HG02840 (cell line): ENCODE measurements around the gene ARPP21.

Experiments used
- ATAC-seq: cut with Tn5 transposase; IDR thresholded peaks from one replicate; pipeline ENCODE4 v1.9.1; 2021; ENCODE audit warnings: mild to moderate bottlenecking, moderate library complexity, moderate number of reproducible peaks; ENCODE audit not compliant: unreplicated experiment, low FRiP score

The ARPP21 gene

DNA sequence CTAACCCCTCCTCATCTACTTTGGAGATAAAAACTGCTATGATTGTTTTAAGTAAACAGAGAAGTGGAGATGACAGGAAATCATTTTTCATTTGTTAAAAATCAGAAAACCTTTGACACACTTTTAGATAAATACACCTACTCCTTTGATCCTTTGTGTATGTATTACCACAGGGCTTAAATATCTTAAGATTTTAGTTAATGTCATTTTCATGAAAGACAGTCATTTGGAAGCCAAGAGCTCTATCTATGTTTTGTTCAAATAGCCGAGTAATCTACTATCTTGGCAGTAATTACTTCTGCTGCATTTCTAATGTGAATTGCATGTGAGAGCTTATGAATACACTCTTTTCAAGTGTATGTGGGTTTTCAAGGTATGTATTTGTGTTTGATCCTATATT lies 2.0 kb downstream of the ARPP21 start:
- no peak for ATAC-seq

DNA sequence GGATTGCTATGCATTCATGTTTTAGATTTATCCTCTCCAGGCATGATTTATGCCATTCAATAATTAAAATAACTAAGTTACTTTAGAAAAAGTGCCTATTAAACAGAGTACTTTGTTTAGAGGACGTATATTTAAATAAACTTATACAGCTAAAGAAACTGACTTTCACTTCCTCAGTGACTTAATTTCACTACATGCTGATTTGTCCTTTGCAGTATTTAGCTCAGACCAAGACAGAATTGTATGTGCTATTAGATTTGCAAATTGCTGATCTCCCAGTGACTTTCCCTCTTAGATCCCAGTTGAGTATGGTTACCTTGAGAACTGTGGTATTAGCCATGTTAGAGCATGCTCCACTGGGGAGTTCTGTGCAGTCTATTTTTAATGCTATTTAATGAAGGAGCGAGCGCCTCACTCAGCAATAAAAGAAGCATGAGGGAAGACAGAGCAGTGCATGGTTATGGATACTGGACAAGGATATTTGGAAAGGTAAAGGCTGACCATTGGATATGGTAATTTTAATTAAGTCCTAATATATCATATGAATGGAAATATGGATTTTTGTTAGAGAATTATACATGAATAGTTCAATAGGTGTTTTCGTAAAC lies 2.7 kb downstream of the ARPP21 start:
- no peak for ATAC-seq

DNA sequence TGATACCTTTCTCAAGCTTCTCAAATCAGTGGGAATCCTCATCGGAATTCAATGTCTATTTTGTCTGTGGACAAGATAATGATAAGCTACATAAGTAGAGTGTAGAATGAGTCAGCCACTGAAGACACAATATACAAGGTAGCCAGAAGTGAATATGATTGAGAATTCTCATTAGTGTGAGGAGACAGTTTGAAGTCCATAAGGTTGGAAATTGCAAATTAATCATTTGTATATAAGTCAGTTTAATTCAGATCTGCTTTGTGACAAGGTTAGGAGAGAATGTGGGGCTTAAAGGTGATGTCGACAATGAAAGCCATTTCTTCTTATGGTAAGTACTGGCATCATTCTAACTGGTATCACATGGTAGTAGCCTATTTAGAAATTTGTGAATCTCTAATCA lies 4.2 kb downstream of the ARPP21 start:
- ATAC-seq: no peak

DNA sequence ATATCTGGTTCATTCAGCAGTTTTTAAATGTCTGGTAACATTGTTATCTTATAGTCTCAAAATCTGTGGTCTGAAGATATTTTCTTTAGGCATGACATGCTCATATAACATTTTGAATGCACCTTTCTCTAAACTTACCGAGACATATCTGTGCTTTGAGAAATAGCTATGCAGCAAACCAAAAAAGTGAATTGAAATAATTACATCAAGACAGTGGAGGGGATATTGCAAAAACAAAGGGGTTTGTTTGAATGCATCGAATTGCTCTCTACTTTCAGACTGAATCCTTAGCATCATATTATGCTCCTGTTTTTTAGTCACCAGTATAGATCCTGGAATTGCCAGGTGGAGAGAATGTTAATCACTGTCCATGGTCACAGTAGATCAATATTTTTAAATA lies 5.1 kb downstream of the ARPP21 start:
- ATAC-seq: no peak

DNA sequence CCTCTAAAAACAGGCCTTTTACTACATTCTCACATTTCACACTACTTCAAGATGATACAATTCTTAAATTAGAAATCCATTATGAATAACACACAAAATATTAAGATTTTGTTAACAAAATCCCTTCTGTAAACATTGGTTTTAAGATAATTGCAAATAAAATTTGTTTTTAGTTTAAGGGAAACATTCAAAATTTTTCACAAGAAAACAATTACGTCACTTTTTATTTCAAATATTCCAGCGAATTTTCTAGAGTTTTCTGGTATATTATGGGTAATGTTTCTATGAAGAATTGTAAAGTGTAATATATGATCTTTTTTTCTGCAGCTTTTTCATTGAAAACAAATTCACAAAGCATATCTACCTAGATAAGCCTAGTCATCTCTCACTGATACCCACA lies 5.9 kb downstream of the ARPP21 start:
- no peak for ATAC-seq

DNA sequence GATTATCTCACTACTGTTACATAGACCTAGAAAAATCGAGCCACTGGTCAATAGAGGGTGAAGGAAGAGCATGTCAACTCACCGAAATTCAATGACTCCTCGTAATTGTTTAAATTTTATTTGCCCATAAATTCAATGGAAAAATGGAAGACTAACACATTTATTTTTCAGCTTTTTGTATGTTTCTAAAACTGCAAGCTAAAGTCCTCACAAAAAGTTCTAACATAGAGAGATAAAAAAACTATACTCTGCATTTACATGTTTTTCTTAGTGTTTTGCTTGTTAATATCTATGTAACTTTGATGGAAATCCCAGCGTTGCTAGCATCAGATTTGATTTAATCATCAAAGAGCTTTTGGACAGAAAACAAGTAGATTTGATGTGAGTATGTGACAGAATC lies 6.8 kb downstream of the ARPP21 start:
- no peak for ATAC-seq

DNA sequence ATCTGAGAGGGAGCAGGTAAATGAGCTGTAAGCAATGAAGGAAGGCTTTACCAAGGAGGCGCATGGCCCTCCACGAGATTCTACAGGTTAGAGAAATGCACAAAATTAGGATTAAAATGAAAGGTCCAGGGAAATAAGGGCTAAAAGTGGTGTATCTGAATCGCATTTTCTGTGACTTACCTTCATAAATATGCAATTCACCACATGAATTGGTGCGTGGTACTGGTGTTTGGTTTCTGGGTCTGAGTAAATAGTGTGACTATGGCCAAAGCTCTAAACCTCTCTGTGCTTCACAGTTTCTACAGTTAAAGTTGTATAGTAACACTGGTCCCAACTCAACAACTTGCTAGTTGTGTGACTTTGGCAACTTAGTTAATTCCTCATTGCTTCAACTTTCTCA lies 8.1 kb downstream of the ARPP21 start:
- ATAC-seq: no peak

DNA sequence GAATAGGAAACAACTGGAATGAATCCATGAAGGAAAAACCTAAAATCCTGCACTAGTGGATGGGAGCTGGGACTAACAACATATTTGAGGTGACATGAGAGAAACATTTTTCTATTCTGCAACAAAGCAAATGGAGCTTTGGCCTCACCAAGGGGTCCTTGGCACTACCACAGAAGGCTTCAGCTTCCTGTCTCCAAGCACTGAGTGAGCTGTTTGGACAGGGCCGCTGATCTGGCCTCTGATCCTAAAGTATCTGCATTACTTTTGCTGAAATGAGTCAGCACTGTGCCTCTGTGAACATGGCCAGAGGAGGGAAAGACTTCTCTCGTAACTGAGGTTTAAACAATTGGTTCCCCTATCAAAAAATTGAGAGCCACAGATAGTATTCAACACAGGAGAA lies 9.0 kb downstream of the ARPP21 start:
- no peak for ATAC-seq

DNA sequence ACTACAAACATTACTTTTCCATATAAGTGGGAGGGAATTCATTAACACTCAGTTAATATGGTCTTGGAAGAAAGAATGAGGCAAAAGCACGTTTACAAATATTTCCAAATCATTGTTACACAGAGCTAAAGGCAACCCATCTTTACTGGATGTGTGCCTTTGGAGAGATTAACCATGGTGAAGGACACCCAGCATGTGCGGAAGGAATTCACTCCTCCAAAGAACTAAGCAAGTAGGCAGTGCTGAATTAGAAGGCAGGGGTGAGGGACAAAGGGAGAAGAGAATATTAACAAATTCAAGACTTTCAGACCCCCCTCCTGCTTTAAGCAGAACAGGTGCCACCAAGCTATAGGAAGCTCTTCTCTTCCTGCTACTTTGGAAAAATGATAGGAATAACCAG lies 10.1 kb downstream of the ARPP21 start:
- ATAC-seq: no peak

DNA sequence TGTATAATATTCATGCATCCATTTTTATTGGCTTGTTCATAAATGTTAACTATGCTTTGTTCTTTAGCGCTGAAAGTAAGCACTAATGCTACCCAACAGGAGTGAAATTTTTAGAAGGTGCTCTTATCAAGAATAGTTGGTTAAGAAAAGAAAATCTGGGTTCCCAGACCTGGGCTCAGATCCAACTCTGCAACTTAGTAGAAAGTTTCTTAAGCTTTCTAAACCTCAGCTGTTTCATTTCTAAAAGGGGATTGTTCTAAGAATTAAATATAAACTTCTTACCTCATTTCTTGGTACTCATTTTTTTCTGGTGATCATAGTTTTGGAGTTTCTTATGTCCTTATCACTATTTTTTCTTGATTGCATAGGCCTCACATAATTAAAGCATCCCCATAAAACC lies 12.1 kb downstream of the ARPP21 start:
- no peak for ATAC-seq

DNA sequence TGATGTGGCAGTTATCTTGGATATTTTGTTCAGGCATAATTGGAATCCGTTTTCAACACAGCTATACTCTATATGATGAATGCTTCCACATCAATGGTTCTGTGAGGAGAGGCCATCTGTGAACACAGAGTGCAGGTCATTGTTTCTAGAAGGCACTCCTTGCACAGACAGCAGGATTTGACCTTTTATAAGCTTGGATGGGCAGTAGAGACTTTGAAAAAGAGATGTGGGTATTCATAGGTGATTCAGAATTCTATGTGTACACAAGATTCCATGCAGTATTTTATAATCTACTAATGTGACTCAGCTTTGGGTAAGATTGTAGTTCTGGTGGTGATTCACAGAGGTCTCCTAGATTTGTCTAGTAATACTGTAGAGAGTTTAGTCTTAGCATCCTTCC lies 12.5 kb downstream of the ARPP21 start:
- no peak for ATAC-seq

DNA sequence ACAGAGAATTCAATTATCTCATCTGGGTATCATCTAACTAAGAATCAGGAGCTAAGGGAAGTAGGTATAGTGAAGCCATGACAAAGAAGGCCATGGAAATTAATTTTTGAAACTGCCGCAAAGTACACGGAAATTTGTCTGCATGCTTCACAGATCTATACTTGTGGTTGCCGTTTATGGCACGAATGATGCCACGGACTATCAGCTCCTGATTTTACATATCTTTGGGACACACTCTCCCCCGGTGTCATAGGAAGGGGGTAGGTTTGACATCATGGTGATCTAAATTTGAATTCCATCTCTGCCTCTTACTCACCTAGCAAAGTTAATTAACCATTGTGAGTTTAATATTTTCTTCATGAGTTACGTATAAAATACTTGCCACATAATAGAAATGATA lies 14.0 kb downstream of the ARPP21 start:
- no peak for ATAC-seq

DNA sequence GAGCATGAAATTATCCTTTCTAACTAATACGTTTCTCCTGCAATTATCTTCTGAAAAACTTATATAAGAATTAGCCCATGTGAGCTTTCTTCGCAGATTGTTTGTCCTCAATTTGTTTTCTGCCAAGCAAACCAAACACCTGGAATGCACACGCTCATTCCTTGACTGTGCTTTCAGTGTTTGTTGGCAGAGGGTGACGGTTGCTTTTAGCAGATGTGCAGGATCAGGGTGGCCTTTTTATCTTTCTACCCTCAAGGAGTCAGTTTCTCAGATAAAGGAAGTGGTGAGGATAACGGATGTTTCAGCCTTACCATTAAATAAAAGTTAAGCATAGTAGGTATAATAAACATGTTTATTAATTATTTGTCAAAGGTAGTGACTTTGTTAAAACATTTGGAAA lies 15.2 kb downstream of the ARPP21 start:
- no peak for ATAC-seq

DNA sequence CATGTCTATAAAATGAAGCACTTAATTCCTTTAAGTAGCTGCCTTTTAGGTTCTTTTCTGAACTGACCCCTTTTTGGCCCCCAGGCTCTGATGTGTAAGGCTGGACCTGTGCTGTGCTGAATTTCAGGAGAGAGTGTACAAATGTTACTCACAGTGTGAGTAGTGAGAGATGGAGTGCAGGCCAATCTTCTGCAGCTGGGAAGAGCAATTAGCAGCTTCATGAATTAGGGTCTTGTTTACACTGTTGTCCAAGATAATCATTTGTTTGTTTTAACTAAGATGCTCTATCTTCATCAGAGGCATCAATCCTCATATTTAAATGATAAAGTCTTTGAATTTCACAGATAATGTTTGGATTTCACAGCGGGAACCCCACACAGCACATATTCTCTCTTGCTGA lies 19.4 kb downstream of the ARPP21 start:
- no peak for ATAC-seq

DNA sequence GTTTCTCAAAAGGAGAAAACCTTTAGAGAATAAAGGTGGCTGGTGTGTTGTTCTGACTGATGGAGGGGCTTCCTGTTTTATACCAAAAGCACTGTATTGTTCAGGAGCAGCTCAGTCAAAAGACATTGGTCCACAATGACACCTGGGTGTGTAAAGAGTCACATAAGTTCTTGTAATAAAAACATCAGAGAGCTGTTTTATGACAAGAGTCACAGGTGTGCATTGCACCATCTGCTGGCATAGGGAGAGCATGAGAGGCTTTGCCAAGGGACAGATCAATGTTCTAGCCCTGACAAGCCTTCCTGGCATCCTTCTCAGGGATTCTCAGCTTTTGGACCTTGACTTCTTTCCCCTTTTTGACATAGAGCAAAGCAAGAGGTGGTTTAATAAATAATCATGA lies 20.4 kb downstream of the ARPP21 start:
- ATAC-seq: no peak

DNA sequence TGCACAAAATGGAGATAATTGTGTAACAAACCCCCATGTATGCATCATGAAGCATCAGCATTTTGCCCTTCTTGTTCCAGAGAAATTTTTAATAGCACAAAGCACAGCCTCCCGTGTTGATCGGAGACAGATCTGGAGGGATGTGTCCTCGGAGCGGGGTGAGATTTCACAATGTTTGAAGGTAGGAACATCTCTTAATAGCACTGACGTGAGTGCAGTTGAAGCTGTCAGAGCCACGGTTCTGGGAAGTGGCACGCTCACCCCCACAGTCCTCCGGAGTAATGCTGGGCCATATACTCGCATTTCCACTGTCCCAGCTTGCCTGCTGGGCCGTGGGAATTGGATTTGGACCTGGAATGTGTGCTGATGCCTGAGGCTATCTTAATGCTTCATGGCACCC lies 24.1 kb downstream of the ARPP21 start:
- ATAC-seq: no peak

DNA sequence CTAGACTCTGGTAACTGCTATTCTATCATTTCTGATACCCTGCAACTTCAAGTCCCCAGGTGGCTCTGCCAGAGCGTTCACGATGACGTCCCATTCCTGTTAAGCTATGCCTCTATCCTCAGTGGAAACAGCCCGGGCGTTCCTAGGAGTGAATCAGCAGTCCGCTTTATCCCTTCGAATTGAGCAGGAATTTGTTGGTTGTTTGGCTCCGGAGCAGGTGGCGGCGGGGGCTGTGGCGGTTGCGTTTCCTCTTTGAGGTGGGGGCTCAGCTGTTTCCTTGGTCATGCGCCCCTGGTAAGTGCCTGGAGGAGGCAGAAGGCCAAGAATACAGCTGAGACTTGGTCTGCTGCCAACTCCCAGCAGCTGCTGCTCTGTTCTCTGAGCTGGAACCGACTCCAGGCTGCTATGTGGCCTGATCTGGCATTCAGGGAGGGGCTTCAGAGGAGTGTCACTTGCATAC lies 25.2 kb downstream of the ARPP21 start:
- no peak for ATAC-seq

DNA sequence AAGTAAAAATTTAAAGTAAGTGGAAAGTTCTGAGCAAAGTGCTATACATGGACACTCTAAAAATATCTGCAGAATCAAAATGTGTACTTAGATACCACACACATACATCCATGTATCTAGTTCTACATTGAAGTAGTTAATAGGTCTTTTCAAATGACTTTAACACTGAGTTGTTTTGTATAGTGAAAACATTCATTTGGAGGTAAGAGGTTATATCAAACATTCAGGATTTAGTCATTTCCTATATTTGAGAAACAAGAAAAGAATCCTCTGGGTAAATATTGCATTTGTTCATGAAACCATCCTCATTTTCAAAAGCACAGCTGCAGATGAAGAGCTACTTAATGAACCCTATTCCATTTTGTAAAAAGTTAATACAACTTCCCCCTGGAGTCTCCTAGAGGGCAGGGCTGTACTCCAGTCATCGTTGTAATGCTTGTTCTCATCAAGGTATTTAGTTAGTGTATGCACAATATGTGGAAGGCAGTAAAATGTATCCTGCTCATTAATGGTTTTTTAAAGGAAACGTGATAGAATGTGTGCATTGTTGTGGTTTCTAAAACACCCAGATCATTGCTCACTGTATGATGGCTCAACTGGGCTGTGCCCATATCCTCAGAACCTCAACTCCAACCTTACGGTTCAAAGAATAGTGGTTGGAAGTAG lies 26.2 kb downstream of the ARPP21 start:
- ATAC-seq: no peak

DNA sequence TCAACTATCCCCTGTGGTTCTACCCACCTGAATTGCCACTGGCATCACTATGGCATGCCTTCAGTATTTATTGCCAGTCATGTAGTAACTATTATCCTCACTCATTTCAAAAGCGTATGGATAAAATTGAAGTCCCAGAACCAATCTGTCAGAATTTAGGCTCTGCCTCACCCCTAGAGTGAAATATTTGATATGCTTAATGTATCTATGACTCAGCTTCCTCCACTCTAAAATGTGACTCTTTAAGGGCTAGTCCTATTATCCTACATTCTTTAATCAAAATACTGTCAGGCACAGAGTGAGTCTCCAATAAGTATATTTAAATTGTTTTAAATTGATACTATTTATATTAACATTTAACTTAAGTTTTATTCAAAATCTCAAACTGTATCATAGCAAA lies 27.6 kb downstream of the ARPP21 start:
- ATAC-seq: no peak

DNA sequence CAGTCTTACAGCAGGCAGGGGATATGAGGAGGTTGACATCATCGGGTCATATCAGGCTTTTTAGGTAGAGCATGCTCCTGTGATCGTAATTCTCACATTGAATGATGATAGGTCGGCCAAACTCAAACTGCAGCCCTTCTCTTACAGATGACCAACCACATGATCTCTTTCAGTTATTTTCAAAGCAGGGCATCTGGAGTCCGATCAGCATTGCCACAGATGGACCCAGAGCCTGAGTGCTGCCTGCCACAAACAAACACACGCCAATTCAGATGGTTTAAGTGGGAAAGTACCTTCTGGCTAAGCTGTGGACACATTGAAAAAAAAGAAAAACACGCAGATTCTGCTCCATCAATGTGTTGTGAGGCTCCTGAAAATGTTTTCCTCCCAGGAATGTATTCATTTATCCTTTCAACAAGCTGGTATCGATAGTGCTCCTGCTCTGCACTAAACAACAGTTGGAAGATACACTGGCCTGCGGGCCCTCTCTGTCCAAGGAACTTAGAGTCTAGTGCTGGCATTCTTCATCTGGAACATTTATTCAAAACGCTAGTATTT lies 31.2 kb downstream of the ARPP21 start:
- no peak for ATAC-seq

DNA sequence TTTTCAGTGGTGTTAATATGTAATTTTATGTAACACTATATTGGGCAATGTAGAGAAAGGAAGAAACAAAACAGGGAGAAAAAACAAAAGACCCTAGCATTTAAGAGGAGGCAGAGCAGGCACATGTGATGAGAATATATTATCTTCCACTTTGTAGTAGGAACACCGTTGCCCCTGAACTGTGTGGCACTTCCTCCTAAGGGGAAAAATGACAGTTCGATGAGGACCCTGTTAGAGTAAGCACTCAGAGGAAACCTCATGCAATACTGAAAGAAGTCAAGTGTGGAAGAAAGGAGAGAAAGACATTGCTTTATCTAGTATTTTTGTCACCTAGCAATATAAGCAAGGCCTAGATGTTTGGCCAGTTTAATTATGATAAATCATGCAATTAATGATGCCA lies 32.2 kb downstream of the ARPP21 start:
- ATAC-seq: no peak

DNA sequence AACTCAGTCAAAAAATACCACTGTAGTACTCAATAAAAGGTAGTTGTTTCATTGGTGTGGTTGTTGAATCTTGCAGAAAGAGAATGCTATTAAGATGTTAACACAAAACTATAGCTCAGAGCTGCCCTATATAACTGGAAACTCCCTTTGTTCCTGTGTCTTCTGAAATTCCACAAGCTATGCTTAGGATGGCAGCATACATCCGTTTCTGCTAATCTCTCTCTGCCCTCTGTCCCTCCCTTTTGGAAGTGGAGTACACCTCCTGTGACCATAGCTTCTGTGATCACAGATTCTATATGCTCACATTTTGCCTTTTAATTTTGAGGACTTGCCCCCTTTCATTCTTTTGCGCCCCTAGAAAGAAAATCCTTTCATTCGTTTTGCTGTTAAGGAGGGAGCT lies 33.7 kb downstream of the ARPP21 start:
- ATAC-seq: no peak
